ENCODE data around the gene SPRING1. TPM values are rescaled to one million over a fixed set of nuclear protein-coding genes. Genes with fewer than 3 reads are reported as not detected.

The SPRING1 gene, protein sequence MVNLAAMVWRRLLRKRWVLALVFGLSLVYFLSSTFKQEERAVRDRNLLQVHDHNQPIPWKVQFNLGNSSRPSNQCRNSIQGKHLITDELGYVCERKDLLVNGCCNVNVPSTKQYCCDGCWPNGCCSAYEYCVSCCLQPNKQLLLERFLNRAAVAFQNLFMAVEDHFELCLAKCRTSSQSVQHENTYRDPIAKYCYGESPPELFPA
- total RNA-seq (2022; extraction: Qiagen RNA extraction; ENCODE audit: low read depth), result 13.7 to 27.9 TPM (median 23.5 TPM) in 5 replicates

DNA sequence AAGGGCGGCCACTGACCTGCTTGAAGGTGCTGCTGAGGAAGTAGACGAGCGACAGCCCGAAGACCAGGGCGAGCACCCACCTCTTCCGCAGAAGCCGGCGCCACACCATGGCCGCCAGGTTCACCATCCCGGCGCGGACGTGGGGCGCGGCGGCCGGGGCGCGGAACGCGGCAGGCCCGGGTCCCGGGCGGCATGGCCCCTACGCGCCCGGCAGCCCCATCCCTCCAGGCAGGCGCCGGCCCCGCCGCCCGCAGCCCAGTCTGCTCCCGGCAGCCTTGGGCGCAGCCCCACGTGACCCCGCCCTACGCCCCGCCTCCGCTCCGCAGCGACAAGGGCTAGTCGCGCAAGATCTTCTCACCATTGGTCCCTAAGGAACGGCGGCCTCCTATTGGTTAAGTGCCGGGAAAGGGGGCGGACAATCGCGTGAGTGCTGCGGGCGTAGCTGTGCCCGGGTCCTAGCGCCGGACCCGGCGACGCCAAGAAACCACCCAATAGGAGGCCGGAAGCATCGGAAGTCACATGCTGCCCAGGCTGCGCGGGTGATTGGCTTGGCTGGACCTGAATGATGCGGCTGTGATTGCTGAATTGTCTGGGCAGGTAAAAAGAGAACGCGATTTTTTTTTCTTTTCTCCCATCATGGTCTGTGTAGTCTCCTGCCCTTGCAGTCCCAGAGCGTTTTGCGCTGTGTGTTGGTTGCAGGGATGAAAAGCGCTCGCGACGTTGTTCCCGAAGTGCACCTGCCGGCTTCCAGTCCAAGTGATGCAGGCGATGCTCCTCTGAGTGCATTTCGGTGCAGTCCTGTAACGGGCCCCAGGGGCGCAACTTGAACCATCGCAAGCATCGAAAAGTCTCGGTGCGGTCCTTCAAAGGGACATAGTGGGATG is at the start of gene SPRING1, which contains the start of gene RNFT2:
Gene SPRING1 (minus strand): TSS at position 296 of the 884 bp plus-strand sequence. CDS start 169 bp downstream, at position 127.
Gene RNFT2 (plus strand): TSS at position 542 of the 884 bp plus-strand sequence. CDS start 2,183 bp downstream, outside the sequence.

Other genes with a start within 250 kb of the SPRING1 start
- 1.0 to 1.8 TPM (median 1.3 TPM) in 5 replicates for gene MAP1LC3B2, start 178.7 kb downstream of the SPRING1 start, total RNA-seq (2022; extraction: Qiagen RNA extraction; ENCODE audit: low read depth)
- 2.1 to 3.5 TPM (median 2.2 TPM) in 5 replicates for gene RNFT2, start 246 bp upstream of the SPRING1 start, total RNA-seq (2022; extraction: Qiagen RNA extraction; ENCODE audit: low read depth)
- 0.43 to 0.78 TPM (median 0.62 TPM) in 5 replicates for gene HRK, start 143.4 kb upstream of the SPRING1 start, total RNA-seq (2022; extraction: Qiagen RNA extraction; ENCODE audit: low read depth)
- 4.8 to 6.3 TPM (median 6.0 TPM) in 5 replicates for gene FBXW8, start 172.9 kb upstream of the SPRING1 start, total RNA-seq (2022; extraction: Qiagen RNA extraction; ENCODE audit: low read depth)

All from A549 treated with RU486 at 1 μM for 4 hours (cell line).